Right atrium auricular region (tissue), 2 donors: Measurements from ENCODE around the gene ASCC3. TPM values are rescaled to one million over a fixed set of nuclear protein-coding genes. Genes with fewer than 3 reads are reported as not detected.

Experiments
- DNase-seq: peaks from one replicate; pipeline ENCODE4 v3.0.0-alpha.2; 2019; ENCODE audit warnings: low spot score
- H3K27ac ChIP-seq, 2 donors: fragments of 200-600 bp; sonication (generic); 1 replicate in 1 of 2; 2 replicates in 1 of 2; pipeline ENCODE4 v1.5.1; 2016 to 2019
- H3K27me3 ChIP-seq, 2 donors: fragments of 200-600 bp; sonication (generic); one replicate each; pipeline versions ENCODE4 v1.5.1 to v1.6.0; 2017 to 2019
- H3K36me3 ChIP-seq: fragments of 200-600 bp; sonication (generic); one replicate; pipeline ENCODE4 v1.5.1; 2016
- H3K4me1 ChIP-seq, 2 donors: fragments of 200-600 bp; sonication (generic); one replicate each; pipeline versions ENCODE4 v1.5.1 to v1.6.0; 2017 to 2019
- H3K4me3 ChIP-seq, 2 donors: fragments of 200-600 bp; sonication (generic); 1 replicate in 1 of 2; 2 replicates in 1 of 2; pipeline ENCODE4 v1.5.1; 2017 to 2019; ENCODE audit warnings: mild to moderate bottlenecking in 1 of 2, moderate library complexity in 1 of 2
- H3K9me3 ChIP-seq, 2 donors: fragments of 200-600 bp; sonication (generic); one replicate each; pipeline ENCODE4 v1.5.1; 2019
- CTCF ChIP-seq, 2 donors: fragments of 200-600 bp; sonication (generic); IDR thresholded peaks; one replicate each; pipeline ENCODE4 v1.5.1; 2019; ENCODE audit warnings: antibody characterized with exemption in 2 of 2
- total RNA-seq, 2 donors: library from RNA; depleted of rRNA; stranded (reverse); fragments of >200 nt; gene quantifications; one replicate each; pipeline ENCODE4 v1.1.0, GENCODE V29; 2016

ASCC3 gene
- total RNA-seq, 2 donors from 2014 or later = 18.7 to 20.0 TPM

- no peaks in the 10 kb centered on the region for H3K4me1 ChIP-seq
- H3K4me3 ChIP-seq = no peak overlapping the region
- DNase-seq = no peak
Measured at GRCh38 chr6:100901582-100901981, 20.5 kb upstream of the ASCC3 start.

GRCh38 chr6:100899202-100899601 lies 18.1 kb upstream of the ASCC3 start:
- no peaks in the 10 kb centered on the region for H3K9me3 ChIP-seq
- H3K4me1 ChIP-seq = no peaks in the 10 kb centered on the region
- no peak for TF ChIP-seq CTCF (IDR thresholded peaks at IDR 0.05)
- no peak overlapping the region for H3K27ac ChIP-seq
- no peak overlapping the region for H3K4me3 ChIP-seq
- H3K27me3 ChIP-seq = no peaks in the 10 kb centered on the region
- no peak for DNase-seq
- no peaks in the 10 kb centered on the region for H3K36me3 ChIP-seq

More at GRCh38 chr6:100901582-100901981, 20.5 kb upstream of the ASCC3 start:
- Histone ChIP-seq H3K9me3 (no peaks in the 10 kb centered on the region), H3K27me3 (no peaks in the 10 kb centered on the region), H3K36me3 (no peaks in the 10 kb centered on the region), H3K27ac (no peak overlapping the region)
- no peak for TF ChIP-seq CTCF (IDR thresholded peaks at IDR 0.05)

GRCh38 chr6:100897671-100898070 lies 16.5 kb upstream of the ASCC3 start:
- DNase-seq = no peak
- no peaks in the 10 kb centered on the region for H3K9me3 ChIP-seq
- TF ChIP-seq CTCF (IDR thresholded peaks at IDR 0.05) = no peak
- H3K4me1 ChIP-seq = no peaks in the 10 kb centered on the region
- no peak overlapping the region for H3K4me3 ChIP-seq
- H3K27ac ChIP-seq = no peak overlapping the region
- no peaks in the 10 kb centered on the region for H3K27me3 ChIP-seq
- no peaks in the 10 kb centered on the region for H3K36me3 ChIP-seq

- Histone ChIP-seq H3K27me3 (no peaks in the 10 kb centered on the region), H3K4me3 (no peak overlapping the region), H3K27ac (no peak overlapping the region), H3K9me3 (no peaks in the 10 kb centered on the region), H3K36me3 (no peaks in the 10 kb centered on the region), H3K4me1 (no peaks in the 10 kb centered on the region)
- DNase-seq = no peak
- TF ChIP-seq CTCF (IDR thresholded peaks at IDR 0.05) = no peak
Measured at GRCh38 chr6:100893743-100894142, 12.6 kb upstream of the ASCC3 start.

GRCh38 chr6:100892693-100893092 lies 11.6 kb upstream of the ASCC3 start:
- Histone ChIP-seq H3K4me1 (no peaks in the 10 kb centered on the region), H3K36me3 (no peaks in the 10 kb centered on the region), H3K27me3 (no peaks in the 10 kb centered on the region), H3K9me3 (no peaks in the 10 kb centered on the region), H3K27ac (no peak overlapping the region), H3K4me3 (no peak overlapping the region)
- no peak for TF ChIP-seq CTCF (IDR thresholded peaks at IDR 0.05)
- no peak for DNase-seq

- Histone ChIP-seq H3K27me3 (no peaks in the 10 kb centered on the region), H3K4me3 (no peak overlapping the region), H3K27ac (no peak overlapping the region), H3K36me3 (no peaks in the 10 kb centered on the region), H3K4me1 (no peaks in the 10 kb centered on the region), H3K9me3 (no peaks in the 10 kb centered on the region)
- no peak for DNase-seq
- TF ChIP-seq CTCF (IDR thresholded peaks at IDR 0.05) = no peak
Measured at GRCh38 chr6:100892116-100892515, 11.0 kb upstream of the ASCC3 start.
